AG10803 (cell line): ENCODE results near the gene CNTFR.

Source experiments
- DNase-seq: peaks from one replicate; pipeline ENCODE4 v3.0.0; 2010; ENCODE audit warnings: low read depth
- H3K4me3 ChIP-seq: 2 replicates; pipeline ENCODE4 v1.5.1; 2011; ENCODE audit warnings: mild to moderate bottlenecking, low read length, control low read depth
- TF ChIP-seq, protein P1 (sequence below): conservative IDR thresholded peaks from 2 replicates; pipeline ENCODE4 v1.5.1; 2011; ENCODE audit warnings: mild to moderate bottlenecking, low read length, control low read depth, inconsistent platforms

The CNTFR gene

DNA sequence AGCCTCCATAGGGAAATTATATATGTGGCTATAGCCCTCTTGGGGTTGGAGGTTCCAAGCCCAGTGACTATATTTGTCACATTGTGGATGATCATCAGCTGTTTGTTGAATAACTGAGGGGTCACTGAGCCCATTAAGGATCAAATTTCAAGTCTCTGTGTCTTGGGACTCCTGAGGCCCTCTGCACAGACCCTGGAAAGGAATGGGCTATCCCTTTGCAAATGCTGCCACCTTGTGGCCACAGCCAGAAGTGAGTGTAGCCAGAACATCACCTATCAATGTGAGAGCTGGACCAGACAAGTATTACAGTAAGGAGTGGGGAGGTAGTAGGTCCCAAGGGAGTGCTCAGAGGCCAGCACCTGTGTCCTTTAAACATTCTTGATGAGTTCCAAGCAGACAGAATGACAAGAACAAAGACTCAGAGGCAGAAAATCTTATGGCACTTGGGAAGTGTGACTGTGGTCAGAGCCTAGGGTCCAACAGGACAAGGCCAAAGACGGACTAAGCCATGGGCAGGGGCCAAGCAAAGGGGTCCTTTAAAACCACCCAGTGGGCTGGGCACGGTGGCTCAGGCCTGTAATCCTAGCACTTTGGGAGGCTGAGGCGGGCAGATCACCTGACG lies 14.2 kb upstream of the CNTFR start:
- peak; percentile 51 for DNase-seq
- H3K4me3 ChIP-seq = no peak overlapping the region

DNA sequence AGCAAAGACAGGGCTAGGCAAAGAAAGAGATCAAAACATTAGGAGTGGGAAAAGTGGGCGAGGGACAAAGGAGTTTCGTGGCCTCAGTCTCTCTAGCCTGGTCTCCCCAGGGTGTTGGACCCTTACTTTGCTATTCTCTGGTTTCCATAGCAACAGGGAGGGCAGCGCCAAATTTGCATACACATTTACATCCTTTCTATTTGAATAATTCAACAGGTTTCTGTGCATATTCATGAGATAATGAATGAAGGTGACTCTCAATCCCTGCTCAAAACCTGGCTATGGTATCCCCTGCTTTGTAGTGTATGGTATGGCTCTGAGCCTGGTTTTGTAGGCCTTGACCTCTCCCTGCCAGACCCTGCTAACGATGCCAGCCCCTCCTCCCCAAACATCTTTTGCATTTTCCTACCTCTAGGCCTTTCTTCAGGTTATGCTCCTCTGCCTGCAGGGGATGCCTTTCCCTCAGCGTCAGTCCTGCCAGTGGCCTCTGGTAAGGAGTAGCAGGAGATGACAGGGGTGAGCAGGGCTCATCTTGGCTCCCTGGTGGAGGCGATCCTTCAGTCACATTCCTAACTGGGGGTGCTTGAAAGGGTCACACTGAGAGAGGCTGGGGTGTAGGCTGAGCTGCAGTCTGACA lies 12.5 kb upstream of the CNTFR start:
- no peak overlapping the region for H3K4me3 ChIP-seq

More for the DNA sequence above, 14.2 kb upstream of the CNTFR start:
- TF ChIP-seq, protein P1, sequence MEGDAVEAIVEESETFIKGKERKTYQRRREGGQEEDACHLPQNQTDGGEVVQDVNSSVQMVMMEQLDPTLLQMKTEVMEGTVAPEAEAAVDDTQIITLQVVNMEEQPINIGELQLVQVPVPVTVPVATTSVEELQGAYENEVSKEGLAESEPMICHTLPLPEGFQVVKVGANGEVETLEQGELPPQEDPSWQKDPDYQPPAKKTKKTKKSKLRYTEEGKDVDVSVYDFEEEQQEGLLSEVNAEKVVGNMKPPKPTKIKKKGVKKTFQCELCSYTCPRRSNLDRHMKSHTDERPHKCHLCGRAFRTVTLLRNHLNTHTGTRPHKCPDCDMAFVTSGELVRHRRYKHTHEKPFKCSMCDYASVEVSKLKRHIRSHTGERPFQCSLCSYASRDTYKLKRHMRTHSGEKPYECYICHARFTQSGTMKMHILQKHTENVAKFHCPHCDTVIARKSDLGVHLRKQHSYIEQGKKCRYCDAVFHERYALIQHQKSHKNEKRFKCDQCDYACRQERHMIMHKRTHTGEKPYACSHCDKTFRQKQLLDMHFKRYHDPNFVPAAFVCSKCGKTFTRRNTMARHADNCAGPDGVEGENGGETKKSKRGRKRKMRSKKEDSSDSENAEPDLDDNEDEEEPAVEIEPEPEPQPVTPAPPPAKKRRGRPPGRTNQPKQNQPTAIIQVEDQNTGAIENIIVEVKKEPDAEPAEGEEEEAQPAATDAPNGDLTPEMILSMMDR = peak; percentile 97

DNA sequence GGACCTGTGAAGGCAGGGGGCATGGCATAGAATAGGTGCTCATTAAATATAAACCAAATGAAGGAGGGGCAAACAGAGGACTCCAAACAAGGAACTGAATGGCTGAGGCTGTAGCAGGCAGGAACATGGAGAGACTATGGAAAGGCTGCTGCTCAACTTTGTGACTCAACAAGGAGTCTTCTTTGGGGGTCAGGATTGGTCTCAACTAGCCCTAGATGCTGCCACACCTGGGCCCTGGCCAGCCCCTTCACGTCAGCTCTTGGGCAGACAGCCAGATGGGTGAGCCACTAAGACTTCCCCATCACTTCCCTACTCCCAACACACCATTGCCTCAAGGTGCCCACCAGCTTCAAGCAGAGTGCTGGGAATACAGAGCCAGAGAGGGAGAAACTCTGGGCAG lies 11.4 kb upstream of the CNTFR start:
- TF ChIP-seq, protein P1 = no peak
- no peak for DNase-seq
- no peak overlapping the region for H3K4me3 ChIP-seq

More for the DNA sequence above, 12.5 kb upstream of the CNTFR start:
- no peak for DNase-seq
- TF ChIP-seq, protein P1 = no peak

DNA sequence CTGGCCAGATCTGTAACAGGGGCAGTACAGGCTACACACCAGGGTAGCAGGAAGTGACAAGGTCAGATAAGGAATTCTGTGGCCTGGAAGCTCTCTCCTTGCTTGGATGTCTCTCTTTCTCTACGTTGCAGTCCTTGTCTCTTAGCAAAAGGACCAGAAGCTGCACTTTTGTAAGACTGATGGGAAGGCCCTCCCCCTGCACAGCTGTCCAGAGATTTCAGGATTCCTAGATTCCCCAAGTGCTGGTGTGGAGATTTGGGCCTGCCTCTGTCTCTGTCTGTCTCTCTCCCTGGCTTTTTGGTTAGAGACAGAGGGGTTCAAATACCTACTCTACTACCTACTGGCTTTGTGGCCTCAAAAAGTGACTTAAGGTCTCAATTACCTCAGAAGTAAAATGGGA lies 10.0 kb upstream of the CNTFR start:
- DNase-seq = no peak
- no peak overlapping the region for H3K4me3 ChIP-seq
- TF ChIP-seq, protein P1 = no peak

DNA sequence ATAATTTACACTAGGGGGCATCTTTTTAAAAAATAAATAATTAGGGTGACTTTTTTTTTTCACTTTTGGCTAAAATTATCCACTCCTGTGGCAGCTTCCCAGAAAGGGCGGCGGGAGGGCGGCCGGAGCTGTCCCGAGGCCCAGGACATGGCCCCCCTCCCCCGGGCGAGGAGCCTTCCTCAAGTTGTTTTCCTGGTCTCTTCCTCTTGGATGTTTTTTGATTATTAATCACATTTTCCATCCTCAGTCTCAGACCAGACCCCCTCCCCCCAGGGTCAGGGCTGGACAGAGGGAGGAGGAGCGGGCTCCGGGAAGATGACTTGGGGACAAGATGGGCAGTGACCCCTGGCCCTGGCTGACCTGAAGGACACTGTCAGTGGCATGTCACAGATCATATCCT lies 4.7 kb upstream of the CNTFR start:
- DNase-seq = no peak
- no peak overlapping the region for H3K4me3 ChIP-seq
- TF ChIP-seq, protein P1 = no peak

DNA sequence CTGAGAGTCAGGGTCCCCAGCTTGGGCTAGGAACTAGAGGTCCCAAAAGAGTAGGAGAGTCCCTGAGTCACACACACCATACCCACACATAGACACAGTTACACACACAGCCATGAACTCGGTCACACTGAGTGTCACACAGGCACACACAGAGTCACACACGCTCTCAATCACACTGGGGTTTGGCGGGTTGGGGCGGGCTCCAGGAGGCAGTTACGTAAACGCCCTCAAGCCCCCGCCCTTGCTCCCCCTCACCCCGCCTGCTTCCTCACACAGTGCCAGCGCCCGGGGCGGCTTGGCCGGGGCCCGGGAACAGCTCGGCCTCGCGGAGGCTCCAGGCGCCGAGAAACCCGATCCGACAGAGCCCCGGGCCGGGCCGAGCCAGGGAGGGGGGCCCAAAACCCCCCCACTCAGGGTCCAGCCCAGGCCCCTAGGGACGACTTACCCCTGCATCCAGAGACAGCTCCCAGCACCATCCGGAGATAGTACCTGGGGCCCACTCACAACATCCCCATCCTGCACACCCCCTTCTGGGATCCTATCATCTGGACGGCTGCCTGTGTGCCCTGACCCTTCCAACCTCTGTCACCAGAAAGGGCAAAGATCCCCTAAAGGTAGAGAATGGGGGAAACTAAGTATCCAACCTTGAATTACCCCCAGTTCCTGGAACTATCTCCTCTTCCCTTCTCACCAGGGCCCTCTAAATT lies 3.5 kb upstream of the CNTFR start:
- DNase-seq = no peak
- no peak overlapping the region for H3K4me3 ChIP-seq
- TF ChIP-seq, protein P1 = no peak
